GM12878 (cell line): Measurements from ENCODE around the gene CAPN2. TPM values are rescaled to one million over a fixed set of nuclear protein-coding genes. Genes with fewer than 3 reads are reported as not detected.

Source experiments
- ATAC-seq: fragments of 200-7000 bp; cut with Tn5 transposase; 3 replicates; pipeline ENCODE4 v1.9.1; 2020; ENCODE audit warnings: mild to moderate bottlenecking, moderate library complexity
- BruUV-seq: library from RNA; stranded (reverse); fragments of 400-500 nt; replicated peaks from 2 replicates; lab custom pipeline; 2021; lab: Mats Ljungman, UMichigan
- CTCF ChIA-PET: fragments of 300-600 bp; sonication (Branson Sonifier 250); formaldehyde crosslinking; extraction: SDS; loops from one replicate; lab custom pipeline; 2021; ENCODE audit warnings: inconsistent platforms; lab: Yijun Ruan, JAX
- POLR2A ChIA-PET: fragments of 350-600 bp; formaldehyde crosslinking; extraction: SDS; loops from one replicate; lab custom pipeline; 2021; ENCODE audit warnings: inconsistent platforms; lab: Charles Lee
- RAD21 ChIA-PET: fragments of 300-600 bp; sonication (Branson Sonifier 250); formaldehyde crosslinking; loops from one replicate; lab custom pipeline; 2023; ENCODE audit warnings: antibody characterized with exemption; ENCODE audit not compliant: unreplicated experiment; lab: Charles Lee
- SMC1A ChIA-PET: fragments of 300-600 bp; sonication (Branson Sonifier 250); formaldehyde crosslinking; loops from one replicate; lab custom pipeline; 2023; ENCODE audit not compliant: unreplicated experiment, uncharacterized antibody; lab: Charles Lee
- DNase-seq: peaks from one replicate; pipeline ENCODE4 v3.0.0-alpha.2; 2011; ENCODE audit warnings: low read depth, low spot score
- FAIRE-seq: peaks from 3 replicates; lab custom pipeline; 2011; peaks lifted over from hg19 to GRCh38; lab: Jason Lieb, UNC
- H2AFZ ChIP-seq: 2 replicates; pipeline ENCODE4 v1.6.0; 2011; ENCODE audit warnings: low read depth, low read length, control low read depth; ENCODE audit not compliant: control insufficient read depth
- H3K27ac ChIP-seq: 2 replicates; pipeline ENCODE4 v1.5.1; 2011; ENCODE audit warnings: control low read depth; ENCODE audit not compliant: control insufficient read depth, insufficient read depth
- H3K27me3 ChIP-seq, 2 experiments: replicated peaks in 1 of 2; 2 replicates each; pipeline versions ENCODE4 v1.6.0 to v1.6.1; 2011; ENCODE audit warnings: low read length in 1 of 2; ENCODE audit not compliant: control insufficient read depth in 2 of 2, insufficient read depth in 2 of 2
- H3K36me3 ChIP-seq, 2 experiments: 2 replicates each; pipeline ENCODE4 v1.5.1; 2011; ENCODE audit warnings: low read length in 1 of 2; ENCODE audit not compliant: control insufficient read depth in 2 of 2, insufficient read depth in 2 of 2
- H3K4me1 ChIP-seq: 2 replicates; pipeline ENCODE4 v1.6.1; 2011; ENCODE audit warnings: mild to moderate bottlenecking, low read length, moderate library complexity, mixed read lengths; ENCODE audit not compliant: control insufficient read depth, insufficient read depth
- H3K4me2 ChIP-seq: 2 replicates; pipeline ENCODE4 v1.6.0; 2011; ENCODE audit warnings: control low read depth; ENCODE audit not compliant: control insufficient read depth, insufficient read depth
- H3K4me3 ChIP-seq: fragments of 200-600 bp; sonication (generic); 2 replicates; pipeline ENCODE4 v1.5.1; 2016
- H3K79me2 ChIP-seq: 2 replicates; pipeline ENCODE4 v1.6.0; 2011; ENCODE audit warnings: low read length; ENCODE audit not compliant: control insufficient read depth, insufficient read depth
- H3K9ac ChIP-seq: 2 replicates; pipeline ENCODE4 v1.8.0; 2011; ENCODE audit warnings: low read length, control low read depth, mixed read lengths; ENCODE audit not compliant: control insufficient read depth, insufficient read depth
- H3K9me3 ChIP-seq: replicated peaks from 3 replicates; pipeline ENCODE4 v1.5.1; 2011; ENCODE audit warnings: mild to moderate bottlenecking, low read length; ENCODE audit not compliant: control insufficient read depth, insufficient read depth
- H4K20me1 ChIP-seq: 2 replicates; pipeline ENCODE4 v1.6.0; 2011; ENCODE audit not compliant: control insufficient read depth, insufficient read depth
- EP300 ChIP-seq, 2 experiments: fragments of 150-350 bp in 1 of 2; IDR thresholded peaks; 2 replicates each; pipeline ENCODE4 v1.6.1; 2011 to 2012; ENCODE audit warnings: low read depth in 2 of 2, low read length in 2 of 2, borderline replicate concordance in 1 of 2, improper control_type of control experiment in 1 of 2, inconsistent platforms in 1 of 2; ENCODE audit not compliant: control insufficient read depth in 1 of 2
- WGBS: methylation state at CpG from one replicate; pipeline ENCODE4 v1.1.6; 2016; ENCODE audit warnings: low lambda C conversion rate; ENCODE audit not compliant: insufficient replicate concordance, insufficient coverage; ENCODE audit errors: missing lambda C conversion rate; 5-methylcytosine and 5-hydroxymethylcytosine counted together
- in situ Hi-C: fragments of 300-500 bp; cut with MboI; formaldehyde crosslinking; loops from 9 replicates; pipeline ENCODE4 v1.14.3; 2018; ENCODE audit warnings: mixed read lengths
- intact Hi-C: fragments of 100-400 bp; cut with micrococcal nuclease; formaldehyde crosslinking; loops from one replicate; pipeline ENCODE4 v1.14.2; 2022; ENCODE audit not compliant: unreplicated experiment
- polyA plus RNA-seq, 11 experiments: library from polyadenylated mRNA; depleted of rRNA in 4 of 11; unstranded in 6 of 11; stranded (reverse) in 5 of 11; fragments of >200 nt; fragmentation: Nextera tagmentation in 4 of 11; fragmentation: Illumina TruSeq in 1 of 11; extraction: Ambion mirVana in 4 of 11; extraction: Trizol in 1 of 11; gene quantifications; 1 replicate in 1 of 11; 2 replicates in 10 of 11; pipeline versions ENCODE4 v1.2.1 to v1.2.3, GENCODE V29; 2011 to 2016; ENCODE audit warnings: inconsistent platforms in 2 of 11, missing spikeins in 2 of 11, low read depth in 1 of 11
- total RNA-seq, 4 experiments: library from RNA; depleted of rRNA in 3 of 4; stranded (reverse); fragments of >200 nt in 3 of 4; fragmentation: Illumina TruSeq in 1 of 4; extraction: Trizol in 1 of 4; gene quantifications; 2 replicates each; pipeline versions ENCODE4 v1.2.1 to v1.2.3, GENCODE V29; 2013 to 2021
- TF ChIP-seq, protein P1 (sequence below): fragments of 450-650 bp; IDR thresholded peaks from 2 replicates; pipeline ENCODE4 v1.6.1; 2017; ENCODE audit warnings: mild to moderate bottlenecking

Gene CAPN2
- total and polyA plus RNA-seq, 10 of the 15 experiments (the other 5 are each of a cell fraction or from before 2014, with no cell fraction given), result 6.0 to 21.4 (median 16.6) TPM

DNA sequence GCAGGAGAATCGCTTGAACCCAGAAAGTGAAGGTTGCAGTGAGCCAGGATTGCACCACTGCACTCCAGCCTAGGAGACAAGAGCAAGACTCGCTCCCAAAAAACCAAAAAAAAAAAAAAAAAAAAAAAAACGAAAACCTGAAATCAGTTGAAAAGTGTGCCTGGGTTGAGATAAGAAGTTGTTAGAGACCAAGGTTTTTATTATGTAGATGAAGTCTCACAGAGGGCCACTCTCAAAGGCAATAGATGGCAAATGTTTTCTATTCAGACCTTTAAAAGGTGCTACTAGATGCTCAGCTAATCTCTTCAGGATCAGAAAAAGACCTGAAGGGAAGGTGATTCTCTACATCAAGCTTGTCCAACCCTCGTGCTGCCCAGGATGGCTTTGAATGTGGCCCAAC, 17.6 kb downstream of the CAPN2 start:
- RAD21 ChIA-PET, result interaction anchor here (1.6 kb wide), 1 partner anchor 19 kb away, joined by 4 read pairs; no protein-coding TSS in a partner anchor

More for the DNA sequence above, 17.6 kb downstream of the CAPN2 start:
- Histone ChIP-seq H3K27ac (no peak overlapping the region), H3K27me3 (no peaks in the 10 kb centered on the region), H3K4me2 (no peak overlapping the region), H3K9ac (no peak overlapping the region), H3K79me2 (no peaks in the 10 kb centered on the region), H3K4me1 (peaks cover 21% of the 10 kb centered on the region)
- in situ Hi-C loops, result no loop called here
- 91% methylated on average over 3 of the region's 4 CpGs for WGBS
- BruUV-seq, result no TSS peak
- ATAC-seq, result no peak
- DNase-seq, result no peak
- no peak for TF ChIP-seq EP300 (IDR thresholded peaks at IDR 0.05; ENCODE audit: borderline replicate concordance in 1 of 2, control insufficient read depth in 1 of 2, low read depth in 2 of 2, low read length in 2 of 2)
- TF ChIP-seq, protein P1, sequence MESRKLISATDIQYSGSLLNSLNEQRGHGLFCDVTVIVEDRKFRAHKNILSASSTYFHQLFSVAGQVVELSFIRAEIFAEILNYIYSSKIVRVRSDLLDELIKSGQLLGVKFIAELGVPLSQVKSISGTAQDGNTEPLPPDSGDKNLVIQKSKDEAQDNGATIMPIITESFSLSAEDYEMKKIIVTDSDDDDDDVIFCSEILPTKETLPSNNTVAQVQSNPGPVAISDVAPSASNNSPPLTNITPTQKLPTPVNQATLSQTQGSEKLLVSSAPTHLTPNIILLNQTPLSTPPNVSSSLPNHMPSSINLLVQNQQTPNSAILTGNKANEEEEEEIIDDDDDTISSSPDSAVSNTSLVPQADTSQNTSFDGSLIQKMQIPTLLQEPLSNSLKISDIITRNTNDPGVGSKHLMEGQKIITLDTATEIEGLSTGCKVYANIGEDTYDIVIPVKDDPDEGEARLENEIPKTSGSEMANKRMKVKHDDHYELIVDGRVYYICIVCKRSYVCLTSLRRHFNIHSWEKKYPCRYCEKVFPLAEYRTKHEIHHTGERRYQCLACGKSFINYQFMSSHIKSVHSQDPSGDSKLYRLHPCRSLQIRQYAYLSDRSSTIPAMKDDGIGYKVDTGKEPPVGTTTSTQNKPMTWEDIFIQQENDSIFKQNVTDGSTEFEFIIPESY, result no peak
- TF ChIP-seq, all 136 proteins: peak for 0
- no peaks in the 10 kb centered on the region for H4K20me1 ChIP-seq
- FAIRE-seq, result no peak
- H2AFZ ChIP-seq, result no peak overlapping the region
- H3K4me3 ChIP-seq, result no peak overlapping the region
- no peaks in the 10 kb centered on the region for H3K36me3 ChIP-seq
- intact Hi-C loops, result no loop called here
- ChIA-PET POLR2A (interaction anchor here (0.7 kb wide), 1 partner anchor 391 kb away, joined by 7 read pairs; no protein-coding TSS in a partner anchor), CTCF (no interaction called here), SMC1A (interaction anchor here (0.6 kb wide), 1 partner anchor 375 kb away, joined by 3 read pairs; no protein-coding TSS in a partner anchor)
- H3K9me3 ChIP-seq, result no peaks in the 10 kb centered on the region
